ENCODE measurements around the gene FUT7.
"Not testable (repeated sequence)": the region's sequence is repeated elsewhere in the genome, so short reads cannot be mapped to it uniquely, and the experiment has no call there.

Gene FUT7

DNA sequence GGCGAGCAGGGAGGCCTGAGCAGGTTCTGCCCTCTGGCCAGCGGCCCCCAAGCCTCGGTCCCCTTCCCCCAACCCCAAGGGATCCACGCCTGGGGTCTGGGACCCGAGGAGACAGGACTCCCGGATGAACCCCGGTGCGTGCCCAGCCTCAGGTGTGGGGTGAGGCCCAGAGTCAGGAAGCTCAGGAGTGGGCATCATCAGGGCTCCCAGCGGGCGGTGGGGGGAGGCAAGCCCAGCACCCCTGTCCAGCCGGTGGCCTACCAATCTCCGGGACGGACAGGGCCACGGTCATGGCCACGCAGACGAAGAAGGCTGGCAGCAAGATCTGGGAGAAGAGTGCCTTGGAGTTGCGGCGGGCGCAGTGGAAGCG is 18.3 kb downstream of the FUT7 start:
- DNase-seq, result no peak
- intact Hi-C loops (cut with DNase I), result no loop called here

GRCh38 chr9:137012694-137013570 is 19.0 kb downstream of the FUT7 start:
- intact Hi-C loops (cut with DNase I), result no loop called here

DNA sequence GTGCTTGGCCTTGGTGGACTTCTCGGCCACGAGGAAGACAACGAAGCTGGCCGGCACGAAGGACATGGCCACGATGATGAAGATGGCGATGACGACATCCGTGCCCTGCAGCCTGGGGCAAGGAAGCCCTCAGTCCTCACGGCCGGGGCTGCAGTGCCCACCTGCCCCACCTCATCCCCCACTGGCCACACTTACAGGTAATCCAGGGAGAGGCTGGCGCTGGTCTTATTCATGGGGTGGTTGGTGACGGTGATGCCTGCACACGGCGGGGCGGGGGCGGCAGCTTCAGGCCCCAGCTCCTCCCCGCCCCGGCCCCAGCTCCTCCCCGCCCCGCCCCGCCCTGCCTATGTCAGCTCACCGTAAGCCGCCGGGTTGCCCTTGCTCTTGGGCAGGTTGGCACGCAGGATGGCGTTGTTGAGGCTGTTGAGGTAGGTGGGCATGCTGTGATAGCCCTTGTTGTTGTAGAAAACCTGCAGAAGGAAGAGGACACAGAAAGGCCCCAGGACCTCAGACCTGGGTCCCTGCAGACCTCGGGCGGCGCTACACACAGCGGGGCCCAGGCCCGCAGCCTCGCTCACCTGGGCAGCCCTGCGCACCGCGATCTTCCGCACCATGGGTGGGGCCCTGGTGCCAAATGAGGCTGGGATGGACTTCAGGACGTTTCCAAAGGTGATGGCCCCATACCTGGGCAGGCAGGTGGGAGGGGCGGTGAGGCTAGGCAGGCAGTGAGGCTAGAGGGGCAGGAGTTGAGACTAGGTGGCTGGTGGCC is 19.8 kb downstream of the FUT7 start:
- intact Hi-C loops (cut with DNase I), result no loop called here
- DNase-seq, result no peak

More at GRCh38 chr9:137012694-137013570, 19.0 kb downstream of the FUT7 start:
- peak in 8 of 42 donors; percentile 43 to 70 (median 56) for DNase-seq

- intact Hi-C loops (cut with DNase I), result no loop called here
- DNase-seq, result no peak
These were observed 20.7 kb downstream of the FUT7 start for GRCh38 chr9:137011156-137011555.

DNA sequence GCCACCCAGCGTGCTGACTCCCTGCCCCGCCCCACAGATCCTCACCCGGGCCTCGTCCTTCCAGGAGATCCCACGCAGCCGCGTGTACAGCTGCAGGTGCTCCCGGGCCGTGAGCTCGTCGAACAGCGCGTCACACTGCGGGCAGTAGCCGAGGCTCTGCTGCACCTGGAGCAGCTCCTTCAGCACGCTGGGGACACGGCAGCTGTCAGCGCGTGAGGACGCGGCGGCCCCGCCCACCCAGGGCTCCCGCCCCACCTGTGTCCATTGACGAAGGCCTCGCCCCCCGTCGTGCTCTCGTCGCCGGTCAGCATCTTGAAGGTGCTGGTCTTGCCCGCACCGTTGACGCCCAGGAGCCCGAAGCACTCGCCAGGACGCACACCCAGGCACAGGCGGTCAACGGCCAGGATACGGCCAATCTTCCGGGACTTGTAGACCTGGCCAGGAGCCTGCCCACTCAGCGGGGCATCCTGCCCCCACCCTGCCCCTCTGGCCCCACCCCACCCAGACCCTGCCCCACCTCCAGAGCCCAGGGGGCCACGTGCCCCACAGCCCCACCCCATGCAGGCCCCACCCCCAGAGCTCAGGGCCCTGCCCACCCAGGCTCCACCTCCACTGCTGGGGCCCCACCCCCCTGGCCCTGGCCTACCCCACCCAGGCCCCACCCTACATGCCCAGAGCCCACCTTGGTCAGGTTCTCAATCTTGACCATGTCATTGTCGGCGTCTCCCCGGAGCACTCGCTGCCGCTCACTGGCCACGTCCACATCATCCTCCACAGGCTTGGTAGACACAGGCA is 21.8 kb downstream of the FUT7 start:
- intact Hi-C loops (cut with DNase I), result no loop called here

DNA sequence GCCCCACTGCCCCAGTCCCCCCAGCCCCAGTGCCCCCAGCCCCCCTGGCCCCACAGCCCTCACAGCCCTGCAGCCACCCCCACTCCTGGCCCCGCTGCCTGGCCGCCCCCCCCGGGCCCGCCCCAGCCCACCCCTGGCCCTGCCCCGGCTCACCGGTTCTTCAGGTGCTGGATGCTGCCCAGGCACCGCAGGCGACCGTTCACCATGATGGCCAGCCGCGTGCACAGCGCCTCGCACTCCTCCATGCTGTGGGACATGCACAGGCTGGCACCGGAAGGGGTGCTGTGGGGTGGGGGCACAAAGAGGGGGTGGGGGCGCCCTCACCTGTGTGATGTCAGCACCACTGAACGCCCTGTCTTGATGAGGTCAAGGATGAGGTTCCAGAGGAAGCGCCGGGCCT is 22.7 kb downstream of the FUT7 start:
- intact Hi-C loops (cut with DNase I), result no loop called here
- no peak for DNase-seq

More for the DNA sequence above, 21.8 kb downstream of the FUT7 start:
- DNase-seq, result no peak

- intact Hi-C loops (cut with DNase I), result no loop called here
These were observed 23.6 kb downstream of the FUT7 start for GRCh38 chr9:137008312-137008711.

DNA sequence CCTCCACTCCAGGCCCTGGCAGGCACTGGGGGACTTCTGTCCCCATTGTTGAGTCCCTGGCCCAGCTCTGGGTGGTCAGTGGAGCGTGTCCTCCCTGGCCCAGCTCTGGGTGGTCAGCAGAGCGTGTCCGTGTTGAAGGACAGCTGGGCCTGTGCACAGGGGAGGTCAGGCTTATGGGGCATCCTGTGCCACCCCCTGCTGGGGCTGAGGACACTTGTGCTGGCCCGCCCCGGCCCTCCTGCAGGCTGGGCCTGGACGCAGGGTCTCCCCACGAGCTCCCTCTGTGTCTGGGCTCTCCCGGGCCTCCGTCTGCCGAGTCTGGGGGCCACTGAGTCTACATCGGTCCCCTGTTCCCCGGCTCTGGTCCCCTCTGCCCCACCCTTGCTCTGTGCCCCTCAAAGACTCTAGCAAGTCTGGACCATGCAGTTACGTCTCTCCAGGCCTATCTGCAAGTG is 24.0 kb downstream of the FUT7 start:
- no peak for DNase-seq
- intact Hi-C loops (cut with DNase I), result no loop called here

More at GRCh38 chr9:137008312-137008711, 23.6 kb downstream of the FUT7 start:
- no peak for DNase-seq

GRCh38 chr9:137007108-137007815 is 24.6 kb downstream of the FUT7 start:
- intact Hi-C loops (cut with DNase I), result no loop called here
- DNase-seq, result peak in 1 of 42 donors; percentile 13

- peak in 4 of 42 donors; percentile 28 to 56 (median 30) for DNase-seq
- intact Hi-C loops (cut with DNase I), result no loop called here
These were observed 25.5 kb downstream of the FUT7 start for GRCh38 chr9:137006116-137007003.

DNA sequence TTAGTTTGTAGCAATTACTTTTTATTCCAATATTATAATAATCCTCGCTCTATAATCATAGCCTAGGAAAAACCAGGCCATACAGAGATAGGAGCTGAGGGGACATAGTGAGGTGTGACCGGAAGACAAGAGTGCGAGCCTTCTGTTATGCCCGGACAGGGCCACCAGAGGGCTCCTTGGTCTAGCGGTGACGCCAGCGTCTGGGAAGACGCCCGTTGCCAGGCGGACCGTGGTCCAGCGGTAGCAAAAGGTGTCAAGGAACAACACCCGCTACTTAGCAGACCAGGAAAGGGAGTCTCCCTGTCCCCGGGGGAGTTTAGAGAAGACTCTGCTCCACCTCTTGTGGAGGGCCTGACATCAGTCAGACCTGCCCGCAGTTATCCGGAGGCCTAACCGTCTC is 27.6 kb downstream of the FUT7 start:
- peak in 20 of 42 donors; percentile 43 to 81 (median 60) for DNase-seq
- intact Hi-C loops (cut with DNase I), result not testable (repeated sequence)

- intact Hi-C loops (cut with DNase I), result no loop called here
- no peak for DNase-seq
These were observed 29.2 kb downstream of the FUT7 start for GRCh38 chr9:137002646-137003041.

- intact Hi-C loops (cut with DNase I), result no loop called here
These were observed 29.8 kb downstream of the FUT7 start for GRCh38 chr9:137001857-137002645.

GRCh38 chr9:137000177-137000930 is 31.5 kb downstream of the FUT7 start:
- DNase-seq, result no peak
- intact Hi-C loops (cut with DNase I), result no loop called here

More at GRCh38 chr9:137001857-137002645, 29.8 kb downstream of the FUT7 start:
- no peak for DNase-seq

DNA sequence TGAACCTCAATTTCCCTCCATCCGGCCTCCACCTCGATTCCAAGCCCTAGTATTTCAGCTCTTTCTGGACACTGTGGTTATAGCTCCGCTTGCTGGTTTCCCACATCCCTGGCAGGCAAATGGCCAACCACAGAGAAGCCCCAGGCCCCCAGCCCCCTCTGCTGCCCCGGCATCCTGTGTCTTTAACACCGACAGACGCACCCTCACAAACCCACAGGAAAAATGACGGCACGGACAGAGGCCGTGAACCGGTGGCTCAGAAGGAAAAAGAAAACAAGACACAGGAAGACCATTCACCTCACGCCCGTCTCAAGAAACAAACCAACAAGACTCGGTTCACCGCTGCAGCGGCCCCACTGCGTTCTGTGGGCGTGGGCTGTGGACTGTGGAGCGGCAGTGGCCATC is 34.1 kb downstream of the FUT7 start:
- intact Hi-C loops (cut with DNase I), result no loop called here
- DNase-seq, result no peak

GRCh38 chr9:136997371-136997770 is 34.5 kb downstream of the FUT7 start:
- intact Hi-C loops (cut with DNase I), result no loop called here
- DNase-seq, result peak in 1 of 42 donors; percentile 8
